HepG2 (cell line): Measurements from ENCODE around the gene C9orf40. TPM values are rescaled to one million over a fixed set of nuclear protein-coding genes. Genes with fewer than 3 reads are reported as not detected.

Experiments
- DPF2 ChIP-seq: sonication (generic); formaldehyde crosslinking; IDR thresholded peaks from 2 replicates; pipeline ENCODE4 v1.4.0; 2020; ENCODE audit warnings: mild to moderate bottlenecking, low read depth, missing genetic modification reagents, borderline replicate concordance
- HIVEP1 ChIP-seq: sonication (generic); formaldehyde crosslinking; IDR thresholded peaks from 2 replicates; pipeline ENCODE4 v1.4.0; 2020; ENCODE audit warnings: mild to moderate bottlenecking, missing genetic modification reagents
- HOXA7 ChIP-seq: sonication (generic); formaldehyde crosslinking; IDR thresholded peaks from 2 replicates; pipeline ENCODE4 v1.8.1; 2022; ENCODE audit warnings: mild to moderate bottlenecking, missing genetic modification reagents, moderate library complexity
- MIER3 ChIP-seq: IDR thresholded peaks from 2 replicates; pipeline ENCODE4 v1.6.1; 2016; ENCODE audit warnings: missing compliant biosample characterization, borderline replicate concordance
- NFKBIZ ChIP-seq: IDR thresholded peaks from 2 replicates; pipeline ENCODE4 v1.6.1; 2018; ENCODE audit warnings: missing genetic modification reagents, missing compliant biosample characterization
- NRL ChIP-seq: sonication (generic); formaldehyde crosslinking; IDR thresholded peaks from 2 replicates; pipeline ENCODE4 v1.5.0; 2020; ENCODE audit warnings: missing genetic modification reagents, mild to moderate bottlenecking, moderate library complexity, borderline replicate concordance
- RBM22 ChIP-seq: fragments of 200-400 bp; formaldehyde crosslinking; optimal IDR thresholded peaks from 2 replicates; pipeline ENCODE3; 2017; ENCODE audit warnings: mild to moderate bottlenecking, low read length, moderate library complexity
- SIX1 ChIP-seq: sonication (generic); formaldehyde crosslinking; IDR thresholded peaks from 2 replicates; pipeline ENCODE4 v1.4.0; 2020; ENCODE audit warnings: missing genetic modification reagents, borderline replicate concordance
- SNRNP70 ChIP-seq: fragments of 200-400 bp; formaldehyde crosslinking; IDR thresholded peaks from 2 replicates; pipeline ENCODE4 v1.6.1; 2017; ENCODE audit warnings: mild to moderate bottlenecking, low read depth, low read length, moderate library complexity
- SP5 ChIP-seq: IDR thresholded peaks from 2 replicates; pipeline ENCODE4 v1.6.1; 2016; ENCODE audit warnings: low read depth, borderline replicate concordance
- THYN1 ChIP-seq: sonication (generic); formaldehyde crosslinking; IDR thresholded peaks from 2 replicates; pipeline ENCODE4 v1.8.1; 2023; ENCODE audit warnings: low read depth, mild to moderate bottlenecking, moderate library complexity, missing genetic modification reagents, borderline replicate concordance
- ZBTB10 ChIP-seq: sonication (generic); formaldehyde crosslinking; IDR thresholded peaks from 2 replicates; pipeline ENCODE4 v1.4.0; 2020; ENCODE audit warnings: missing genetic modification reagents, borderline replicate concordance
- ZNF160 ChIP-seq: sonication (generic); formaldehyde crosslinking; IDR thresholded peaks from 2 replicates; pipeline ENCODE4 v1.8.0; 2022; ENCODE audit warnings: mild to moderate bottlenecking, inconsistent platforms, missing genetic modification reagents
- ZNF562 ChIP-seq: sonication (generic); formaldehyde crosslinking; IDR thresholded peaks from 2 replicates; pipeline ENCODE4 v1.8.0; 2022; ENCODE audit warnings: missing genetic modification reagents, borderline replicate concordance
- ZNF580 ChIP-seq: IDR thresholded peaks from 2 replicates; pipeline ENCODE4 v1.6.1; 2016; ENCODE audit warnings: low read depth, borderline replicate concordance
- ZNF83 ChIP-seq: sonication (generic); formaldehyde crosslinking; IDR thresholded peaks from 2 replicates; pipeline ENCODE4 v1.4.0; 2020; ENCODE audit warnings: missing genetic modification reagents, mild to moderate bottlenecking, borderline replicate concordance
- ZZZ3 ChIP-seq: sonication (generic); formaldehyde crosslinking; IDR thresholded peaks from 2 replicates; pipeline ENCODE4 v1.4.0; 2020; ENCODE audit warnings: missing genetic modification reagents, mild to moderate bottlenecking, borderline replicate concordance
- polyA plus RNA-seq, 8 experiments: library from polyadenylated mRNA; depleted of rRNA in 3 of 8; stranded (reverse) in 7 of 8; unstranded in 1 of 8; fragments of >200 nt; fragmentation: Illumina TruSeq in 4 of 8; extraction: Trizol in 4 of 8; gene quantifications; 2 replicates each; pipeline versions ENCODE4 v1.2.1 to v1.2.3, GENCODE V29; 2011 to 2016; ENCODE audit warnings: low read depth in 4 of 8, missing spikeins in 1 of 8, mixed read lengths in 1 of 8; ENCODE audit not compliant: insufficient read depth in 1 of 8
- total RNA-seq, 5 experiments: library from RNA; depleted of rRNA; stranded (reverse); fragments of >200 nt; fragmentation: Illumina TruSeq; extraction: Trizol; gene quantifications; 2 replicates each; pipeline ENCODE4 v1.2.3, GENCODE V29; 2016; ENCODE audit warnings: low read depth in 1 of 5
- TF ChIP-seq, protein P1 (sequence below): sonication (generic); formaldehyde crosslinking; IDR thresholded peaks from 2 replicates; pipeline ENCODE4 v1.5.0; 2020; ENCODE audit warnings: mild to moderate bottlenecking, missing genetic modification reagents, borderline replicate concordance
- TF ChIP-seq, protein P2 (sequence below): IDR thresholded peaks from 2 replicates; pipeline ENCODE4 v1.6.1; 2016

The C9orf40 gene
- total and polyA plus RNA-seq, 2 of the 13 experiments (the other 11 are each of a cell fraction or from before 2014, with no cell fraction given): 3.0 to 13.5 TPM

GRCh38 chr9:74952201-74953151 lies at the start of gene C9orf40 (continued):
- TF ChIP-seq DPF2 (CRISPR knock-in tag) (no peak), HIVEP1 (CRISPR knock-in tag) (peak; percentile 53; the same call in 1 of the 2 replicates), NRL (CRISPR knock-in tag) (peak; percentile 98), ZNF562 (0 out of 2 replicates have a peak, but pooled peaks have one; percentile 68), MIER3 (no peak), SIX1 (CRISPR knock-in tag) (no peak), SP5 (peak; percentile 11; the same call in 1 of the 2 replicates), NFKBIZ (CRISPR knock-in tag) (no peak), SNRNP70 (no peak), ZNF160 (peak; percentile 76), HOXA7 (CRISPR knock-in tag) (no peak), ZBTB10 (CRISPR knock-in tag) (0 out of 2 replicates have a peak, but pooled peaks have one; percentile 53), ZNF580 (CRISPR knock-in tag) (peak; percentile 65; the same call in 1 of the 2 replicates), ZZZ3 (CRISPR knock-in tag) (no peak), ZNF83 (CRISPR knock-in tag) (peak; percentile 90; the same call in 1 of the 2 replicates), THYN1 (CRISPR knock-in tag) (no peak), RBM22 (no peak)
- TF ChIP-seq, protein P1, sequence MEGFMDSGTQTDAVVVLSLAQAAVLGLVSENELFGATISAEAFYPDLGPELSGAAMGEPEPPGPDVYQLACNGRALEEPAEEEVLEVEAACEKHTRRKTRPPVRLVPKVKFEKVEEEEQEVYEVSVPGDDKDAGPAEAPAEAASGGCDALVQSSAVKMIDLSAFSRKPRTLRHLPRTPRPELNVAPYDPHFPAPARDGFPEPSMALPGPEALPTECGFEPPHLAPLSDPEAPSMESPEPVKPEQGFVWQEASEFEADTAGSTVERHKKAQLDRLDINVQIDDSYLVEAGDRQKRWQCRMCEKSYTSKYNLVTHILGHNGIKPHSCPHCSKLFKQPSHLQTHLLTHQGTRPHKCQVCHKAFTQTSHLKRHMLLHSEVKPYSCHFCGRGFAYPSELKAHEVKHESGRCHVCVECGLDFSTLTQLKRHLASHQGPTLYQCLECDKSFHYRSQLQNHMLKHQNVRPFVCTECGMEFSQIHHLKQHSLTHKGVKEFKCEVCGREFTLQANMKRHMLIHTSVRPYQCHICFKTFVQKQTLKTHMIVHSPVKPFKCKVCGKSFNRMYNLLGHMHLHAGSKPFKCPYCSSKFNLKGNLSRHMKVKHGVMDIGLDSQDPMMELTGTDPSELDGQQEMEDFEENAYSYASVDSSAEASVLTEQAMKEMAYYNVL (CRISPR knock-in tag): no peak; the same call in 1 of the 2 replicates
- TF ChIP-seq, protein P2, sequence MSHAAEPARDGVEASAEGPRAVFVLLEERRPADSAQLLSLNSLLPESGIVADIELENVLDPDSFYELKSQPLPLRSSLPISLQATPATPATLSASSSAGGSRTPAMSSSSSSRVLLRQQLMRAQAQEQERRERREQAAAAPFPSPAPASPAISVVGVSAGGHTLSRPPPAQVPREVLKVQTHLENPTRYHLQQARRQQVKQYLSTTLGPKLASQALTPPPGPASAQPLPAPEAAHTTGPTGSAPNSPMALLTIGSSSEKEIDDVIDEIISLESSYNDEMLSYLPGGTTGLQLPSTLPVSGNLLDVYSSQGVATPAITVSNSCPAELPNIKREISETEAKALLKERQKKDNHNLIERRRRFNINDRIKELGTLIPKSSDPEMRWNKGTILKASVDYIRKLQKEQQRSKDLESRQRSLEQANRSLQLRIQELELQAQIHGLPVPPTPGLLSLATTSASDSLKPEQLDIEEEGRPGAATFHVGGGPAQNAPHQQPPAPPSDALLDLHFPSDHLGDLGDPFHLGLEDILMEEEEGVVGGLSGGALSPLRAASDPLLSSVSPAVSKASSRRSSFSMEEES: 0 out of 2 replicates have a peak, but pooled peaks have one; percentile 10
